Dermis blood vessel endothelial cell (primary cell): ENCODE data around the gene RCAN1. TPM values are rescaled to one million over a fixed set of nuclear protein-coding genes. Genes with fewer than 3 reads are reported as not detected.
A peak's percentile ranks its signal among the peaks of the same experiment; 100 is the strongest.
"Not testable (repeated sequence)": the region's sequence is repeated elsewhere in the genome, so short reads cannot be mapped to it uniquely, and the experiment has no call there.

Experiments
- DNase-seq: peaks from one replicate; pipeline ENCODE4 v3.0.0; 2010
- total RNA-seq: library from RNA; depleted of rRNA; stranded (reverse); fragments of >200 nt; gene quantifications from 2 replicates; pipeline ENCODE4 v1.2.3, GENCODE V29; 2014

The RCAN1 gene
- total RNA-seq, 1 donor from 2014 or later: 45.9 TPM

DNA sequence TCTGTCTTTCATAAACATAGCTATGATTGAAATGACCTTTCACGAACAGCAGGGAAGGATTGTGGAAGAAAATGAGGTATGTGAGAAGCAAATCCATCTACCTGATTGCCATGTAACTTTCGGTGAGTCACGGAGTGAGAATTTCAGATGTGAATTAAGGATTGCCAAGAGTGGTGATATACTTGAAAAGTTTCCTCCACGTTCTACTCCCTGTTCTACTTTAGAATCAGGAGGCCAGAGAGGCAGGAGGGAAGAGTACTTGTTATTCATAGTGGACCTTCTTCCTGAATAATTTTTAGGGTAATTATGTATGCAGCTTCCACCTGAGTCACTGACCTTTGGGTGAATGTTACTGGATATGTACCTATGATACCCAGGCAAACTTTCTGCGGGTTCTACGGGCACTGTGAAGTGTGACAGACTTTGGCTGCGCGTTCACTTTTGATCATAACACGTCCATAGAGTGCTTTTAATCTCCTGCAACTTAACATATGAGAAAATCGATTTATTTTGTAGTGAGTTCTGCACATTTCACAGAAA, 100.3 kb downstream of the RCAN1 start:
- no peak for DNase-seq

DNA sequence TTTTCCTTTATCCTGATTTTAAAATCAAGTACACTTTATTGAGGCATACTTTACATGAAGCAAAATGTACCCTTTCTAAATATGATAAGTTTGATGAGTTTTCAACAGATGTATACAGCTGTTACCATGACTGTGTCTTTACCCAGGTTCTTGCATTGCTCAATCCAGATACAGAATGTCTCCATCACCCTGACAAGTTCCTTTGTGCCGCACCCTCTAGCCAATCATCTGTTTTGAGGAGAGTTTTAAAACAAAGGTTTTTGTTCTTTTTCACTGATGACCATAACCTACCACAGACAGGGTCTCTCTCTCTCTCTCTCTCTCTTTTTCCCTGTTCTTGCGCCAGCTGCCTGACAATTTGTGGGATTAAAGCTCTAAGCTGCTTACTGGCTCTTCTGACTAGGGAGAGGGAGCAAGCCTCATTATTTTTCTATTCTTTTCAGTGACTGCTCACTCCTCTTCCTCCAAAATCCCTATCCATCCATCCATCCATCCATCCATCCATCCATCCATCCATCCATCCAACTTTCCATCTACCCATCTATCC, 101.7 kb downstream of the RCAN1 start:
- no peak for DNase-seq

DNA sequence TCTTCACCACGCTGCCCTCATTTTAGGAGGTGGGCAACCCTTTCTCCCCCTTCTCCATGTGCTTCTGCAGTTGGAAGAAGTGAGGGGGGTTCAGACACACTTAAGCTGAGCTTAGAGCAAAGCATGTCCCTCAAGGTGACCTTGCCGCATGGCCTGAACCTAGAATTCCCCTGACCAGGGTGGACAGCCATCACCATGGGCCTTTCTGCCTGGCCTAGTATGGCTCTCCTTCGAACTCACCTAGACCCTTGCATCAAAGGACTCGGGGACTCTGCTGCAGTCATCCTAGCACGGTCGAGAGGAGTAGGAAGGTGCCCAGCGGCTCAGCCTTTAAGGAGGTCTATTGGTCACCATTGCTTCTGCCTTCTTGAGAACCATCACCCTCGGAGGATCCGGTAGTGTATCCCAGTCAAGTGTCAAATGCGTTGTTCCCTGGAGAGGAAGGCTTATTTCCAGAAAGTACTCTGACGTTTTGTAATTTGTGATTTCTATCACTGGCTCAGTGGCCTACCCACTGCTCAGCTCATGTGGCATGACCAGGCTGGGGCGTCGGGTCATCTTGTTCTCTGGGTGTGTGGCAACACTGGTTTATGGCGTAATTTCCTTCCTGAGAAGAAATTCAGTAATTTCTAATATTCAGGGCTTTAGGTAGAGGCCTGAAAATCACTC, 103.0 kb downstream of the RCAN1 start, which contains the start of gene KCNE1:
TSS of gene KCNE1 (minus strand) at position 424 of the 669 bp plus-strand sequence. CDS start 62,576 bp downstream, outside the sequence.
- no peak for DNase-seq

DNA sequence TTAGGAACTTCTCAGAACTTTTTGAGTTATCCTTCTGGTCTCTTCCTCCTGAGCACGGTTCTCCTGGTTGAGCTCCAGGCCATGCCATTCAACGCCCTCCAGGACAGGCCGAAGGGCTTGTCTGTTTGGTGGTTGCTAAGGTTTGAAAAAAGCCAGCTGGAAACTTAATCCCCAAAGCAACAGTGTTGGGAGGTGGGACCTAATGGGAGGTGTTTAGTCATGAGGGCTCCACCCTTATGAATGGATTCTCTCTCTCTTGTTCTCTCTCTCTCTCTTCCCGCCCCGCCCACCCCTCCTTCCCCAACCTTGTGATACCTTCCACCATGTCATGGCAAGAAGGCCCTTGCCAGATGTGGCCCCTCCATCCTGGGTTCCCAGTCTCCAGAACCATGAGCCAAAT, 103.7 kb downstream of the RCAN1 start:
- no peak for DNase-seq

DNA sequence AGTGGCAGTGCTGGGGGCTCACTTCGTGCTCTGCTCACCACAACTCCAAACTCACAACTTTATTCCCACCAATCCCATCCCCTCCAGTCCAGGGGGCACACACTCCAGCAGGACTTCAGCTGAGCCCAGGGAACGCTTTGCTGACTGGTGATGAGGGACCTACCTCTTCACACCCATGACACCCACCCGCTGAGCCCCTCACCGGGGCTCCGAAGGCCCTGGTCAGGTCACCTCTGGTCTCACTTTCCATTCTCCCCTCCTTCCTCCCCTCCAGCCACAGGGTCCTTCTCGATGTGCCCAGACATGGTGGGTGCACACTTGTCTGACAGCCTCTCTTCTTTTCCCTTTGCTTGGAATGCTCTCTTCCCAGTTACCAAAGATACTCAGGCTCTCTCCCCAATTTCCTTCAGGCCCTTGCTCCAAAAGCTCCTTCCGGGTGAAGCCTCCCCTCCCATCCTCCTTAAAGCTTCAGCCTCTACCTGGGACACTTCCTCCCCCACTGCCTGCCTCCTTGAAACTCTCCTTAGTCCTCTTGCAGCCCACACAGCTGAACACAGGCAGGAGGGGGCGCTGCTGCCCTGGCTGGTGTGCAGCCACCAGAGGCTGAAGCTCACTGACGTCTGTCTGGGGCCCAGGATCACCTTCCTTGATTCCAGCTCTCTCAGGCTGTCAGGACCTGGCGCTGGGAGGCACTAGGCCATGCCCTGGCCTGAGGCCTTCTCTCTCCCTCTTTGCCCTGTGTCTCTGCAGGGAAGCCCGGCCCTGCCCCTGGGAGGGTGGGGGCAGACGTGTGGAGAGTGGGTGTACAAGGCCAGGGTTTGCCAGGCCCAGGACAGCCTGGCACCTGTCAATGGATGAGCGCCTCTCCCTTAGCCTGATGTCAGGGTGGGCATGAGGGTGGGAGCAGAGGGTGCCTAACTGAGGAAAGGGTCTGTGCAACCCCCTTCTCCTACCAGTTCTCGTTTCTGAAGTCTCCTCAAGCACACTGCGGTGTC, 104.5 kb downstream of the RCAN1 start:
- peak; percentile 90 for DNase-seq

DNA sequence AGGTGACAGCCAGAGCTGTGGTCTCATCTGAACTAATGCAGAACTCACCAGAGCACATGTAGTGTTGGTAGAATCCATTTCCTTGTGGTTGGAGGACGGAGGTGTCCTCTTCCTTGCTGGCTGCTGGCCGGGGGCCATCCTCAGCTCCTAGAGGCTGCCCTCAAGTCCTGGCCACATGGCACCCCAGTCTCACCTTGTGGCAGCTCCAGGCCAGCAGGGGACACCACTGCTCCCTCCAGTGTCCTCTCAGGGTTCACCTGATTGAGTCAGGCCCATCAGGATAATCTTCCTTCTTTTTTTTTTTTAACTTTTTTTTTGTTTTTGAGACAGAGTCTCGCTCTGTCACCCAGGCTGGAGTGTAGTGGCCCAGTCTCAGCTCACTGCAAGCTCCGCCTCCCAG, 105.8 kb downstream of the RCAN1 start:
- DNase-seq: no peak

DNA sequence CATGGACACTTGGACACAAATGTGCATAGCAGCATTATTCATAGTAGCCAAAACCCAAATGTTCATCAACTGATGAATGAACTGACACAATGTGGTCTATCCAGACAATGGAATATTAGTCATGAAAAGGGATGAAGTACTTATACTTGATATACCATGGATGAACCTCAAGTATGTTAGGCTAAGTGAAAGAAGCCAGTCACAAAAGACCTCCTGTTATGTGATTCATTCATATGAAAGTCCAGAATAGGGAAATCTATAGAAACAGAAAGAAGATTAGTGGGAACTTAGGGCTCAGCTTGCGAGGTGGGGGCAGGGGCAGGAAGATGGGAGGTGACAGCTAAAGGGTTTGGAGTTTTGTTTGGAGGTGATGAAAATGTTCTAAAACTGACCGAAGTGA, 110.3 kb downstream of the RCAN1 start:
- no peak for DNase-seq

DNA sequence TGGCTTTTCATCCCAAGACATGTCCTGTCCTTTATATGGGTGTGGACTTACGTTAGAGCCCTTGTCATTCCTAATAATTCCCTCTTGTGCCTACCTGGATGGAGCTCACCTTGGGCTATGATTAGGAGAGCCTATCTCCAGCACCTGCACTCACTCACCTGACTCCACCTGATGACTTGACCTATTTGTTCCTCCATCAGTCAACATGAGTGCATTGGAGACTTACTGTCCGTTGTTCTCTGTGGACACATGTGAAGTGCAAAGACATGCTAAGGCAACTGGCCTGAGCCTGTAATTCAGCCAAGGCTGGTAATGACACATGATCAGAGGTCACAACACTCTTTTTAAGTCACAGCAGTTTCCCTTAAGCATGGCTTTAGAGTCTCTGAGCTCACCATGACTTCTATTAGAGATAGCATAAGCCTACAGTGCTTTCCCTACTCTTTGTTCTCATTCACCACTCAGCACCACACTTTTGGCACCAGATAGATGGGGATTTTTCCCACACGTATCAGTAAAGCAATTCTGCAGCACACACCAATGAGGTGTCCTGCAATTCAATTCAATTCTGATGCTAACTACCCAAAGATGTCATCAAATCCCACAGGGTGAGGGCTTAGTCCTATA, 112.3 kb downstream of the RCAN1 start:
- DNase-seq: no peak

DNA sequence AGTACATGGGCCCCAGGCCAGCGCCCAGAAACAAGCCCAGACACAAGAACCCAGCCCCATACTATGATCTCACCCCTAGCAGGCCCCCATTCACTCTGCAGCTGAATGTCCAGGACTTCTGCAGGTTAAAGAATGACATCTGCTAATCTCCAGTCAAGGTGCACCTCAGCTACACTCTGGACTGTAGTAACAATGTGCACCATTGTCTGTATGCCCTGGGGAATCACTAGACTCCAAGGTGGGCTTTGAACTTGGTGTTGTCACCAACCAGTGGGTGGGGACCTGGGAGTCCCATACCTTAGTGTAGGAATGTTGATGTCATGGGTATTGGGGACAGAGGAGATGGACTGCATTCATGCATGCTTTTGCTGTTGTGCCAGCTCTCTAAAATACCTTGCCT, 113.2 kb downstream of the RCAN1 start:
- no peak for DNase-seq

DNA sequence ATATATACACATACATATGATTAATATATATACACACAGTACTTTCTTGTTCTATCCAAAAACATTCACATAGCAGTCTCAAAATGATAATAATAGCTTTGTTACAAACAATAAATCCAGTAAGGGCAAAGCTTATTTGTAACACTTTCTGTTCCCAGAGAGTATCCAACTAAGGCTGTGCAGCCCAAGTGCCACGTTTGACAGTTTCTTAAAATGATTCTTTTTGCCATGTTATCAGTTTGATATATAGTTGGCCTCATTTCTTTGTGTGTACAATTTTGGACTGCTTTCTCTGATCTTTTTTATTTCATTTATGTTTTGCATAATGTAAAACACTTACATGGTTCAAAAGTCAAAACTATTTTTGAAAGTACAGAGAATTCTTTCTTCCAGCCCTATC, 114.7 kb downstream of the RCAN1 start:
- DNase-seq: no peak

DNA sequence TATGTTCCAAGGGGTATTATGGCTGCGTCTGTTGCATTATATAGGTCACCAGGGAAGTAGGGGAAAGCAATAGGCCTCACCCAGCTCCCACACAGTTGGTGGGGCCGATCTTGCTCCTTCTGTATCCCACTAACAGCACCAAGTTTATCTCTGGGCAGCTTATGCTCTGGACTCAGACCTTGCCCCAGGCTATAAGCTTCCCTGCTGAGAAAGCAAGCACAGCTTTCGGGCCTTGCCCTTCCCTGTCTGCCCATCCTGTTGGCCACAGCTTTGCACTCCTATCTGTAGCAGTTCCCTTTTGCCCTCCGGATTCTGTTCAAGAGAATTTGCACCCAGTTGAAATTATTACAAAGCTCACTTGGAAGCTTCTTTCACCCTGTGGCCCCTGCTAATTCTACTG, 115.8 kb downstream of the RCAN1 start:
- no peak for DNase-seq

DNA sequence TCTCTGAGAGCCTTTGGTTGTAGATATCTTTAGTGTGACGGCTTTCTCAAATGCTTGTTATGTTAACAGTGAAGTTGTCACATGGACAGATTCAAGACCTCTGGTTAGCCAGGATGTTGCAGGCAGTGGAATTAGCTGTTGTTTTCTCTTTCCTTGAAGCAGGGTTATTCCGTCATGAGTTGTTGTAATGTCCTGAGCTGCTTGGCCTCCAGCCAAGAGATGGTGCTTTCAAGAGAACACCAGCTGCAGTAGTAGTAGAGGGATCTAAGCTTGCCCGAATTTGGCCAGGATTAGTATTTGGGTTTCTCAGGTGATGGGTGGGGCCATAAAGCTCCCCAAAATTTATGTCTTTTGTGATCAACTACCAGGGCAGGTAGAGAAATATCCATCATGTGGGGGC, 116.3 kb downstream of the RCAN1 start:
- DNase-seq: peak; percentile 45

DNA sequence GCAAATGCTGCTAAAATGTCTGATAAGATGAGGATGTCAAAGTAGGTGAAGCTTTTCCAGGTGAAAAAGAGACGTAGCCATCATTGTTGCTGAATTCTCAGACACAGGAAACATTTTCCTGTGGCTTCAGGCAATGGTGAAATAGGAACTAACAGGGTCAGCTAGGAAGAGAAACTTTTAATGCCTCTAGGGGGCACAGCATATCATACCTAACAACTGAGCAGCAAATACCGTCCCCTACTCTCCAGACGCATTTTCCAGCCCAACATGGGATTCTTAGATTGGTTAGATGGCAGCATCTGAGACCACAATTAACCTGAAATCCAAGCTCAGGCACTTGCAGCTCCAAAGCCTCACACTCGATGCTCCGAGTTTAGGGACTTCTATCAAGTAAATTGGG, 131.1 kb downstream of the RCAN1 start:
- DNase-seq: not testable (repeated sequence)

DNA sequence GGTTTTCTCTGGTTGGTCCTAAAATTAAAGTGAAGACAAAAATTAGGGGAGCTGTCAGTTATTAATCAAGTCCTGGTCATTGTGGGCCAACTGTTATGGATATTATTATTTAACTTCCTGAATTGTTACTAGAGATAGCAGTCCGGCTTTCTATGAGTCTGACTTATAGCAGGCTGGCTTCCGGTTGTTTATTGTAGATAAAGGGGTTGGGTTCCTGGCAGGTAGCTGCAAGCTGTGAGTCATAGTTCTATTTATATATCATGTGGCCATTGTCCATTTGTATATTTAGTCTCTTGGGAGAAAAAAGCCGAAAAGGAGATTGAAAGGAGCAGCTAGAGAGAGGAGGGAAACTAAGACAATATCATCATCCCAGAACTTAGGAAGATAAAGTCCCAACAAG, 131.5 kb downstream of the RCAN1 start:
- DNase-seq: not testable (repeated sequence)

DNA sequence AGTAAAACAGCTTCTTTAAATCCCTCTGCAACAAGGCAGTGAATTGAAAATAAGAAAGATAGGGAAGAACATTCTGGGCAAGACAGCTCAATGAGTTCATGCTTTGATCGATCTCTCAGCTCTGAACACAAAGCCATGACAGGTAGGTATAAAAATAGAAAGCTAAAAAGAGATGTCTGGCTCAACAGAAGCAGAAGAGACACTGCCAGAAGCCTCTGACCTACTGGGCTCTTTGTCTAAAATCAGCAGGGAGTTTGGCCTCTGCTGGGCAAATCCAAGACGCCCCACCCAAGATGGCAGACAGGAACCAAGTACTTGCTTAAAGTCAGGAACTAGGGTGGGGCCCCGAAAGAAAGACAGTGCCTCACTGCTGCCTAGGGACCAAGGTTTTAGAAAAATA, 147.6 kb downstream of the RCAN1 start:
- not testable (repeated sequence) for DNase-seq

Other genes starting within 250 kb of the RCAN1 start
- 2.0 and 2.4 TPM in 2 replicates for gene SMIM11, start 239.6 kb downstream of the RCAN1 start, total RNA-seq
- not detected in 2 replicates for gene SMIM34, start 191.2 kb downstream of the RCAN1 start, total RNA-seq
- gene KCNE1, start 102.9 kb downstream of the RCAN1 start, total RNA-seq: under 0.01 and 0.14 TPM in 2 replicates
- gene CLIC6, start 53.9 kb upstream of the RCAN1 start, total RNA-seq: not detected in 2 replicates